Neural progenitor cell (in vitro differentiated cells): ENCODE measurements around the gene MYLK4. TPM values are rescaled to one million over a fixed set of nuclear protein-coding genes. Genes with fewer than 3 reads are reported as not detected.

Source experiments
- DNase-seq: peaks from one replicate; pipeline ENCODE4 v3.0.0-alpha.2; 2016; ENCODE audit warnings: low spot score
- H2AFZ ChIP-seq: fragments of 200-600 bp; sonication (generic); replicated peaks from 2 replicates; pipeline ENCODE4 v1.6.1; 2016; ENCODE audit warnings: antibody characterized with exemption
- H3F3A ChIP-seq: fragments of 200-600 bp; sonication (generic); 2 replicates; pipeline ENCODE4 v1.6.1; 2016; ENCODE audit warnings: antibody characterized with exemption, low read depth
- H3K27ac ChIP-seq: fragments of 200-600 bp; sonication (generic); 2 replicates; pipeline ENCODE4 v1.5.1; 2016; ENCODE audit warnings: mild to moderate bottlenecking
- H3K27me3 ChIP-seq: fragments of 200-600 bp; sonication (generic); 2 replicates; pipeline ENCODE4 v1.6.1; 2016; ENCODE audit warnings: mild to moderate bottlenecking, moderate library complexity
- H3K36me3 ChIP-seq: fragments of 200-600 bp; sonication (generic); 2 replicates; pipeline ENCODE4 v1.5.1; 2016
- H3K4me1 ChIP-seq: fragments of 200-600 bp; sonication (generic); 2 replicates; pipeline ENCODE4 v1.6.1; 2016; ENCODE audit warnings: mixed run types
- H3K4me2 ChIP-seq: fragments of 200-600 bp; sonication (generic); 2 replicates; pipeline ENCODE4 v1.6.1; 2016
- H3K4me3 ChIP-seq: fragments of 200-600 bp; sonication (generic); 2 replicates; pipeline ENCODE4 v1.5.1; 2016
- H3K79me2 ChIP-seq: fragments of 200-600 bp; sonication (generic); 2 replicates; pipeline ENCODE4 v1.6.1; 2016; ENCODE audit warnings: low read depth
- H3K9ac ChIP-seq: fragments of 200-600 bp; sonication (generic); 2 replicates; pipeline ENCODE4 v1.6.1; 2016
- H3K9me3 ChIP-seq: fragments of 200-600 bp; sonication (generic); 2 replicates; pipeline ENCODE4 v1.5.1; 2016; ENCODE audit warnings: low read depth
- H4K20me1 ChIP-seq: fragments of 200-600 bp; sonication (generic); 2 replicates; pipeline ENCODE4 v1.6.1; 2016; ENCODE audit warnings: low read depth
- H3K27ac Mint-ChIP-seq: 3 replicates; pipeline ENCODE4 v1.8.0; 2021; ENCODE audit warnings: mixed read lengths
- H3K27me3 Mint-ChIP-seq: 2 replicates; pipeline ENCODE4 v1.8.0; 2022; ENCODE audit warnings: low read depth, mild to moderate bottlenecking, inconsistent platforms, moderate library complexity, mixed read lengths; ENCODE audit not compliant: insufficient read depth
- H3K36me3 Mint-ChIP-seq: 3 replicates; pipeline ENCODE4 v1.8.0; 2021; ENCODE audit warnings: mixed read lengths
- H3K4me1 Mint-ChIP-seq: 3 replicates; pipeline ENCODE4 v1.8.0; 2021; ENCODE audit warnings: mixed read lengths
- H3K4me3 Mint-ChIP-seq: 3 replicates; pipeline ENCODE4 v1.8.0; 2021; ENCODE audit warnings: mild to moderate bottlenecking, moderate library complexity, mixed read lengths
- H3K9me3 Mint-ChIP-seq: 3 replicates; pipeline ENCODE4 v1.8.0; 2020; ENCODE audit warnings: mixed read lengths
- EZH2 ChIP-seq: fragments of 200-600 bp; sonication (generic); IDR thresholded peaks from 2 replicates; pipeline ENCODE4 v1.6.1; 2017; ENCODE audit warnings: antibody characterized with exemption, mild to moderate bottlenecking, moderate library complexity
- EZH2phosphoT487 ChIP-seq: fragments of 200-600 bp; sonication (generic); IDR thresholded peaks from 2 replicates; pipeline ENCODE4 v1.6.1; 2017; ENCODE audit warnings: antibody characterized with exemption
- total RNA-seq: library from RNA; depleted of rRNA; stranded (reverse); fragments of >200 nt; gene quantifications from 2 replicates; pipeline ENCODE4 v1.2.3, GENCODE V29; 2015; ENCODE audit warnings: low replicate concordance
- TF ChIP-seq, protein P1 (sequence below): fragments of 200-600 bp; sonication (generic); IDR thresholded peaks from 2 replicates; pipeline ENCODE4 v1.5.1; 2017; ENCODE audit warnings: antibody characterized with exemption, mild to moderate bottlenecking

Gene MYLK4
- total RNA-seq, 1 donor from 2014 or later, result not detected

DNA sequence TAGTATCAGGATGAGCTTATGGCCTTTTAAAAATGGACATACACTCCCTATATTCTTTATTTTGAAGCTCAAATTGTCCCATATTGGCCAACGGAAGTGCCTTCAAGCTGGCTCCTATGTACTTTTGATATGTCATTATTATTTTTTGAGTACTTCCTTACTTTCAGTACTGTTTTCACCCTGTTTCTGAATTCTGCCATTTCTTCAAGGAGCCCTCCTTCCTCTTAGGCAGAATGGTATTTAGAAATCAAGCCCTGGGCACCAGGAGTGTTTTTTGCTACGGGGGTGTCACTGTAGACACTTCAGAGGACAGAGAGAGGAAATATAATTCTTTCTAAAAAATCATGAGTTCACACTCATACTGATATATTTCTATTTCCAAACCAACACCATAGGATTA lies 5.5 kb upstream of the MYLK4 start:
- TF ChIP-seq, protein P1, sequence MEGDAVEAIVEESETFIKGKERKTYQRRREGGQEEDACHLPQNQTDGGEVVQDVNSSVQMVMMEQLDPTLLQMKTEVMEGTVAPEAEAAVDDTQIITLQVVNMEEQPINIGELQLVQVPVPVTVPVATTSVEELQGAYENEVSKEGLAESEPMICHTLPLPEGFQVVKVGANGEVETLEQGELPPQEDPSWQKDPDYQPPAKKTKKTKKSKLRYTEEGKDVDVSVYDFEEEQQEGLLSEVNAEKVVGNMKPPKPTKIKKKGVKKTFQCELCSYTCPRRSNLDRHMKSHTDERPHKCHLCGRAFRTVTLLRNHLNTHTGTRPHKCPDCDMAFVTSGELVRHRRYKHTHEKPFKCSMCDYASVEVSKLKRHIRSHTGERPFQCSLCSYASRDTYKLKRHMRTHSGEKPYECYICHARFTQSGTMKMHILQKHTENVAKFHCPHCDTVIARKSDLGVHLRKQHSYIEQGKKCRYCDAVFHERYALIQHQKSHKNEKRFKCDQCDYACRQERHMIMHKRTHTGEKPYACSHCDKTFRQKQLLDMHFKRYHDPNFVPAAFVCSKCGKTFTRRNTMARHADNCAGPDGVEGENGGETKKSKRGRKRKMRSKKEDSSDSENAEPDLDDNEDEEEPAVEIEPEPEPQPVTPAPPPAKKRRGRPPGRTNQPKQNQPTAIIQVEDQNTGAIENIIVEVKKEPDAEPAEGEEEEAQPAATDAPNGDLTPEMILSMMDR, result no peak
- TF ChIP-seq EZH2phosphoT487 (no peak), EZH2 (no peak)
- H3F3A ChIP-seq, result no peaks in the 10 kb centered on the region
- H3K27me3 ChIP-seq, result no peaks in the 10 kb centered on the region
- H4K20me1 ChIP-seq, result no peaks in the 10 kb centered on the region
- no peaks in the 10 kb centered on the region for H3K9me3 ChIP-seq
- no peaks in the 10 kb centered on the region for H3K36me3 ChIP-seq
- peaks cover 3% of the 10 kb centered on the region for H3K27me3 Mint-ChIP-seq
- no peak overlapping the region for H3K4me3 Mint-ChIP-seq
- no peak overlapping the region for H3K27ac ChIP-seq
- H3K27ac Mint-ChIP-seq, result no peak overlapping the region
- H3K4me3 ChIP-seq, result no peak overlapping the region
- H3K4me2 ChIP-seq, result no peak overlapping the region
- no peaks in the 10 kb centered on the region for H3K9me3 Mint-ChIP-seq
- no peaks in the 10 kb centered on the region for H3K36me3 Mint-ChIP-seq
- no peak overlapping the region for H3K9ac ChIP-seq
- DNase-seq, result no peak
- H3K4me1 Mint-ChIP-seq, result peaks cover 3% of the 10 kb centered on the region
- H2AFZ ChIP-seq, result no peak overlapping the region
- H3K79me2 ChIP-seq, result no peaks in the 10 kb centered on the region
- no peaks in the 10 kb centered on the region for H3K4me1 ChIP-seq

- TF ChIP-seq EZH2phosphoT487 (no peak), EZH2 (no peak)
- TF ChIP-seq, protein P1, result no peak
- Histone ChIP-seq H3K79me2 (no peaks in the 10 kb centered on the region), H3K4me2 (no peak overlapping the region), H2AFZ (no peak overlapping the region), H3K9me3 (no peaks in the 10 kb centered on the region), H3K36me3 (no peaks in the 10 kb centered on the region), H3K4me1 (no peaks in the 10 kb centered on the region), H3K27ac (no peak overlapping the region), H3K27me3 (no peaks in the 10 kb centered on the region), H3F3A (no peaks in the 10 kb centered on the region), H4K20me1 (no peaks in the 10 kb centered on the region), H3K4me3 (no peak overlapping the region), H3K9ac (no peak overlapping the region)
- no peak overlapping the region for H3K27ac Mint-ChIP-seq
- peaks cover 3% of the 10 kb centered on the region for H3K27me3 Mint-ChIP-seq
- H3K4me3 Mint-ChIP-seq, result no peak overlapping the region
- H3K4me1 Mint-ChIP-seq, result peaks cover 3% of the 10 kb centered on the region
- no peak for DNase-seq
- no peaks in the 10 kb centered on the region for H3K36me3 Mint-ChIP-seq
- H3K9me3 Mint-ChIP-seq, result no peaks in the 10 kb centered on the region
These were observed 4.7 kb upstream of the MYLK4 start for GRCh38 chr6:2755456-2755855.

DNA sequence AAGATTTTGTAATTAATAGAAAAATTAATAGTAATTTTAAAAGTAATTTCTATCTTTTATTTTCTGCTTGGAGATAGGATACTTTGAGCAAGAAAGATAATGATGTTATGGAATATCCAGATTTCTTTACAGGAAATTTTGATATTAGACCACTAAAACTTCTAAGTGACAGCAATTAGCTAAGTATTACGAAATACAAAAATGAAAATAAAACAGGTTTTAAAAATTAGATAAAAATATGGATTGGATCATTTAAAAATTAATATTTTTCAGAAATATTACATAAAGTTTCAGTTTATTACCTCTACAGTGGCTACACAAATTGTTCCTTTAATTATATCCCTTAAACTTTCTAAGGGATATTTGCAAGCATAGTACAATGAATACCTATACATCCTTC lies 4.2 kb upstream of the MYLK4 start:
- H3K27me3 ChIP-seq, result no peaks in the 10 kb centered on the region
- peaks cover under 1% of the 10 kb centered on the region for H3K4me1 ChIP-seq
- peaks cover 6% of the 10 kb centered on the region for H3K4me1 Mint-ChIP-seq
- no peaks in the 10 kb centered on the region for H3K36me3 Mint-ChIP-seq
- TF ChIP-seq, protein P1, result no peak
- TF ChIP-seq EZH2 (no peak), EZH2phosphoT487 (no peak)
- no peak for DNase-seq
- no peak overlapping the region for H3K27ac ChIP-seq
- H3K27me3 Mint-ChIP-seq, result peaks cover 3% of the 10 kb centered on the region
- no peaks in the 10 kb centered on the region for H3K36me3 ChIP-seq
- H3F3A ChIP-seq, result no peaks in the 10 kb centered on the region
- H3K9ac ChIP-seq, result no peak overlapping the region
- H3K9me3 ChIP-seq, result no peaks in the 10 kb centered on the region
- no peaks in the 10 kb centered on the region for H3K79me2 ChIP-seq
- no peak overlapping the region for H3K4me3 ChIP-seq
- no peaks in the 10 kb centered on the region for H4K20me1 ChIP-seq
- no peaks in the 10 kb centered on the region for H3K9me3 Mint-ChIP-seq
- no peak overlapping the region for H3K4me3 Mint-ChIP-seq
- no peak overlapping the region for H3K27ac Mint-ChIP-seq
- no peak overlapping the region for H2AFZ ChIP-seq
- no peak overlapping the region for H3K4me2 ChIP-seq

GRCh38 chr6:2754393-2754792 lies 3.7 kb upstream of the MYLK4 start:
- no peak for TF ChIP-seq EZH2phosphoT487
- TF ChIP-seq, protein P1, result no peak
- no peak for TF ChIP-seq EZH2
- H3K27me3 ChIP-seq, result no peaks in the 10 kb centered on the region
- H3K4me1 ChIP-seq, result peaks cover 6% of the 10 kb centered on the region
- no peak overlapping the region for H3K4me3 ChIP-seq
- no peaks in the 10 kb centered on the region for H4K20me1 ChIP-seq
- no peaks in the 10 kb centered on the region for H3K36me3 Mint-ChIP-seq
- H3K9me3 Mint-ChIP-seq, result no peaks in the 10 kb centered on the region
- no peak for DNase-seq
- no peaks in the 10 kb centered on the region for H3K9me3 ChIP-seq
- H3K36me3 ChIP-seq, result no peaks in the 10 kb centered on the region
- H3F3A ChIP-seq, result no peaks in the 10 kb centered on the region
- no peak overlapping the region for H3K4me2 ChIP-seq
- no peak overlapping the region for H3K4me3 Mint-ChIP-seq
- peaks cover 3% of the 10 kb centered on the region for H3K27me3 Mint-ChIP-seq
- no peak overlapping the region for H3K27ac ChIP-seq
- no peak overlapping the region for H3K27ac Mint-ChIP-seq
- no peak overlapping the region for H2AFZ ChIP-seq
- H3K79me2 ChIP-seq, result no peaks in the 10 kb centered on the region
- no peak overlapping the region for H3K9ac ChIP-seq
- H3K4me1 Mint-ChIP-seq, result peaks cover 11% of the 10 kb centered on the region
